ENCODE data around the gene ANKRD26. TPM values are rescaled to one million over a fixed set of nuclear protein-coding genes. Genes with fewer than 3 reads are reported as not detected.
A peak's percentile ranks its signal among the peaks of the same experiment; 100 is the strongest.

Gene ANKRD26
- total and polyA plus RNA-seq, 12 donors: 1.9 to 12.2 (median 10.4) TPM

GRCh38 chr10:27100813-27101347 is 586 bp upstream of the ANKRD26 start:
- WGBS, 2 donors: 49 to 53% methylated on average over 14 of the region's 14 CpGs
- DNase-seq: no peak

DNA sequence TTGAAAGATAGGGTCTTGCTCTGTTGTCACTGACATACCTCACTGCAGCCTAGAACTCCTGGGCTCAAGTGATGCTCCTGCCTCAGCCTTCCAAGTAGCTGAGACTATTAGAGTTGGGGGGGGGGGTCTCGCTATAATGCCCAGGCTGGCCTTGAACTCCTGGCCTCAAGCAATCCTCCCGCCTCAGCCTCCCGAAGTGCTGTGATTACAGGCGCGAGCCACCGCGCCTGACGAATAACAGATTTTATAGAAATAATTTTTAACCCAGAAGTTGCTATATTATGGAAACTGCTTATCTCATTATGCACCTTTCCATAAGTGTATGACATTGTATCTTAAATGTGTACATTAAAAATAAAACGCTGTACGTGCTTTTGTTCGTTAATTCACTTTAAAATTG is 846 bp downstream of the ANKRD26 start:
- no peaks in the 10 kb centered on the region for H3K9me3 ChIP-seq
- H3K27me3 ChIP-seq: no peaks in the 10 kb centered on the region
- WGBS, 2 donors: 58 to 61% methylated on average over 11 of the region's 11 CpGs
- DNase-seq: no peak
- peaks cover 3 to 22% (median 15%) of the 10 kb centered on the region in 9 donors for H3K4me1 ChIP-seq
- H3K27ac ChIP-seq: peak overlapping the region in 9 of 10 donors; percentile 85 to 96 (median 94)
- ATAC-seq: no peak
- intact Hi-C loops (cut with DNase I): no loop called here
- TF ChIP-seq CTCF (IDR thresholded peaks at IDR 0.05): no peak
- H3K36me3 ChIP-seq: peaks cover 0 to 15% (median 0%) of the 10 kb centered on the region in 9 donors
- peak overlapping the region; percentile 72 to 87 (median 76) for H3K4me3 ChIP-seq

More at GRCh38 chr10:27100813-27101347, 586 bp upstream of the ANKRD26 start:
- TF ChIP-seq CTCF (IDR thresholded peaks at IDR 0.05): no peak
- intact Hi-C loops (cut with DNase I): loop anchor here in 2 of 10 donors (5.0 kb wide), 1 partner anchor 56 kb away; the partner anchor contains the start of gene MASTL (in 2 of the 2)
- ATAC-seq: peak in 5 of 8 donors; percentile 7 to 33 (median 17)
- peaks cover 3 to 21% (median 15%) of the 10 kb centered on the region in 9 donors for H3K4me1 ChIP-seq
- H3K27me3 ChIP-seq: no peaks in the 10 kb centered on the region
- H3K4me3 ChIP-seq: peak overlapping the region; percentile 72 to 87 (median 76)
- H3K36me3 ChIP-seq: peaks cover 0 to 13% (median 0%) of the 10 kb centered on the region in 9 donors
- no peaks in the 10 kb centered on the region for H3K9me3 ChIP-seq
- peak overlapping the region; percentile 85 to 96 (median 92) for H3K27ac ChIP-seq

DNA sequence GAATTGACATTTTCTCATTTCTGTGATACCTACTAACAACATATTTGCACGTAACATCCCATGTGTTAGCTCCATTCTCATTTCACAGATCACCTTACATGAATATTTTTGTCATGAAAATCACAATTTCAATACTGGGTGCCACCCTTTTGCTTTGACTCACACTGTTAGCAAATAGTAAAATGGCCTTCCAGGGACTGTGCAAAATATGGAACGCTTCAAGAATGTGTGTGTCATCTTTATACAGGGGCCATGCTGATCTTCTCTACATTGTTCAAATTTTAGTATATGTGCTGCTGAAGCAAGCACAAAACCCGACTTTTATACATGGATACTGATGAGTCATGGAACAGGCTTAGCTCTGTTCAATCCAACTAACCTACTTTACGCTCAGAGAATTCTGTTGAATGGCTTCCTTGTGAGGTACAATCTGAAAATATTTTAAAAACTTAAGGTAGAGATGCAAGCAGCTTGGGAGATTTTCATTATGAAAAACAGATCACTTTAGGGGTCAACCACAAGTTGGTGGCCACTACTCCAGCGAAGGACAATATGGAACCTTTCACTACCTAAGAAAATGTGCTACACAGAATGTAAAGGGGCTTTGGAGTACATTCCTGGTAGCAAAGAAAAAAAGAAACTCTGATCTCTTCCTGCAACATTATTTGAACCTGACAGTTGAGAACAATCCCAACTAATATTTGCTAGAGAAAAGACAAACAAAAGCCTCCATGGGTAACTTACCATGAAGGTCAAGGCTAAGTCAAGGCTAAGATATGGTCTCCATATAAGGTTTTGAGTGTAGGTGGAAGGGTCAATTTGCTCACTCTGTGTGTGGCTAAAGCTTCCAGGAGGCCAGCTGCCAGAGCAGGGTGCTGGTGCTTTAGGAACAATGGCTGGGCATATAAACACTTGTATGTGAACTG is 11.9 kb downstream of the ANKRD26 start:
- 86 to 88% methylated on average over 5 of the region's 5 CpGs for WGBS, 2 donors
- no peak for ATAC-seq
- no peak for DNase-seq
- peaks cover 0 to 100% (median 9%) of the 10 kb centered on the region in 9 donors for H3K36me3 ChIP-seq
- no peak overlapping the region for H3K4me3 ChIP-seq
- H3K9me3 ChIP-seq: no peaks in the 10 kb centered on the region
- TF ChIP-seq CTCF (IDR thresholded peaks at IDR 0.05): no peak
- no peaks in the 10 kb centered on the region for H3K4me1 ChIP-seq
- intact Hi-C loops (cut with DNase I): no loop called here
- no peak overlapping the region for H3K27ac ChIP-seq
- H3K27me3 ChIP-seq: no peaks in the 10 kb centered on the region

GRCh38 chr10:27072436-27073114 is 27.7 kb downstream of the ANKRD26 start:
- H3K27ac ChIP-seq: no peak overlapping the region
- WGBS, 2 donors: 88 to 93% methylated on average over 6 of the region's 6 CpGs
- no peaks in the 10 kb centered on the region for H3K27me3 ChIP-seq
- H3K4me1 ChIP-seq: no peaks in the 10 kb centered on the region
- peaks cover 0 to 10% (median 0%) of the 10 kb centered on the region in 11 donors for H3K9me3 ChIP-seq
- no peak for DNase-seq
- TF ChIP-seq CTCF (IDR thresholded peaks at IDR 0.05): no peak
- no peak overlapping the region for H3K4me3 ChIP-seq
- intact Hi-C loops (cut with DNase I): no loop called here
- H3K36me3 ChIP-seq: peaks cover 0 to 96% (median 22%) of the 10 kb centered on the region in 9 donors
- peak in 1 of 8 donors; percentile 47 for ATAC-seq

Measured in heart right ventricle (tissue), 16 donors.